ENCODE results near the gene GOLGA1.
A peak's percentile ranks its signal among the peaks of the same experiment; 100 is the strongest.

GRCh38 chr9:124964604-124965003, 23.7 kb upstream of the GOLGA1 start:
- peak; percentile 98 for TF ChIP-seq TEAD4 (IDR thresholded peaks at IDR 0.05; ENCODE audit: low read length)
- TF ChIP-seq TEAD4 (CRISPR knock-in tag; IDR thresholded peaks at IDR 0.05; ENCODE audit: borderline replicate concordance) = no peak
- TF ChIP-seq TCF15 (CRISPR knock-in tag; IDR thresholded peaks at IDR 0.05) = no peak
- TF ChIP-seq FOXM1 (IDR thresholded peaks at IDR 0.05; ENCODE audit: low read depth) = peak; percentile 87
- TF ChIP-seq FOXM1 (CRISPR knock-in tag; IDR thresholded peaks at IDR 0.05; ENCODE audit: low read depth) = no peak
- TF ChIP-seq CTCF (IDR thresholded peaks at IDR 0.05 in 2 of 3, conservative IDR thresholded peaks at IDR 0.05 in 1 of 3; ENCODE audit: insufficient read depth in 2 of 3, low read depth in 1 of 3, low read length in 3 of 3) = no peak
- peak; percentile 78 for TF ChIP-seq MEIS2 (IDR thresholded peaks at IDR 0.05; ENCODE audit: partially characterized antibody)
- no peak for TF ChIP-seq ELF4 (CRISPR knock-in tag; IDR thresholded peaks at IDR 0.05)
- no peak for TF ChIP-seq SMC3 (conservative IDR thresholded peaks at IDR 0.05; ENCODE audit: insufficient read depth, low read depth, low read length)
- no peak for TF ChIP-seq SIRT6 (IDR thresholded peaks at IDR 0.05; ENCODE audit: low read depth, low read length)
